CD4-positive, alpha-beta T cell treated with Interleukin-4 for 4 hours (primary cell): ENCODE measurements around the gene RDH5.
A peak's percentile ranks its signal among the peaks of the same experiment; 100 is the strongest.

ENCODE experiments used
- DNase-seq: peaks from one replicate; pipeline ENCODE4 v3.0.0-alpha.2; 2020

Gene RDH5

GRCh38 chr12:55696796-55697462 is 23.3 kb upstream of the RDH5 start:
- DNase-seq: no peak

- no peak for DNase-seq
These were observed 22.5 kb upstream of the RDH5 start for GRCh38 chr12:55697686-55698085.

GRCh38 chr12:55698241-55698955 is 21.8 kb upstream of the RDH5 start:
- no peak for DNase-seq

GRCh38 chr12:55698965-55699364 is 21.2 kb upstream of the RDH5 start:
- DNase-seq: no peak

GRCh38 chr12:55699471-55700055 is 20.6 kb upstream of the RDH5 start:
- DNase-seq: no peak

- DNase-seq: no peak
These were observed 19.8 kb upstream of the RDH5 start for GRCh38 chr12:55700255-55701018.

GRCh38 chr12:55702861-55703260 is 17.3 kb upstream of the RDH5 start:
- no peak for DNase-seq

- DNase-seq: no peak
These were observed 16.9 kb upstream of the RDH5 start for GRCh38 chr12:55703288-55703687.

- no peak for DNase-seq
These were observed 16.1 kb upstream of the RDH5 start for GRCh38 chr12:55703901-55704761.

- DNase-seq: no peak
These were observed 15.1 kb upstream of the RDH5 start for GRCh38 chr12:55704824-55705718.

- DNase-seq: no peak
These were observed 14.3 kb upstream of the RDH5 start for GRCh38 chr12:55705782-55706402.

- no peak for DNase-seq
These were observed 13.5 kb upstream of the RDH5 start for GRCh38 chr12:55706568-55707218.

GRCh38 chr12:55707219-55707671 is 12.9 kb upstream of the RDH5 start:
- DNase-seq: no peak

GRCh38 chr12:55707841-55708694 is 12.1 kb upstream of the RDH5 start, which contains the start of gene ITGA7:
TSS of gene ITGA7 (minus strand) at chr12:55707904. CDS start at chr12:55707682, 222 bp downstream.
- DNase-seq: peak; percentile 28

GRCh38 chr12:55708695-55709233 is 11.4 kb upstream of the RDH5 start:
- no peak for DNase-seq

- no peak for DNase-seq
These were observed 8.2 kb upstream of the RDH5 start for GRCh38 chr12:55711786-55712553.

GRCh38 chr12:55712700-55713415 is 7.3 kb upstream of the RDH5 start:
- DNase-seq: no peak
